Measurements from ENCODE around the gene RPS27. TPM values are rescaled to one million over a fixed set of nuclear protein-coding genes. Genes with fewer than 3 reads are reported as not detected.
"Not testable (repeated sequence)": the region's sequence is repeated elsewhere in the genome, so short reads cannot be mapped to it uniquely, and the experiment has no call there.

The RPS27 gene
- total RNA-seq, 2 donors from 2014 or later: 949 to 1,289 TPM

- intact Hi-C loops (cut with DNase I); DNase-seq; ATAC-seq: not testable (repeated sequence)
Observed at GRCh38 chr1:154012543-154012942, 22.0 kb downstream of the RPS27 start.

- no peak for DNase-seq
- no peak for ATAC-seq
- intact Hi-C loops (cut with DNase I): no loop called here
Observed at GRCh38 chr1:154014154-154014907, 23.8 kb downstream of the RPS27 start.

GRCh38 chr1:154019269-154019668 is 28.7 kb downstream of the RPS27 start:
- no peak for ATAC-seq
- intact Hi-C loops (cut with DNase I): no loop called here

GRCh38 chr1:154019940-154020339 is 29.4 kb downstream of the RPS27 start:
- DNase-seq (no peak), ATAC-seq (no peak)
- intact Hi-C loops (cut with DNase I): no loop called here

More at GRCh38 chr1:154019269-154019668, 28.7 kb downstream of the RPS27 start:
- DNase-seq: no peak

DNA sequence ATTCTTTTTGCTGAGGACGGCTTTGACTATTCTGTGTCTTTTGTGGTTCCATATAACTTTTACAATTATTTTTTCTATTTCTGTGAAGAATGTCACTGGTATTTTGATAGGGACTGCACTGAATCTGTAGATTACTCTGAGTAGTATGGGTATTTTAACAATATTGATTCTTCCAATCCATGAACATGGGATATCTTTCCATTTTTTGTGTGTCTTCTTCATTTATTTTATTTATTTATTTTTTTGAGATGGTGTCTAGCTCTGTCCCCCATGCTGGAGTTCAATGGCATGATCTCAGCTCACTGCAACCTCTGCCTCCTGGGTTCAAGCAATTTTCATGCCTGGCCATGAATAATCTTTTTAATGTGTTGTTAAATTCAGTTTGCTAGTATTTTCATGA is 43.1 kb downstream of the RPS27 start:
- DNase-seq; intact Hi-C loops (cut with DNase I); ATAC-seq: not testable (repeated sequence)

Small RNA genes within 50 kb of the gene (microRNA-seq; reads per million reads assigned to microRNA genes)
- gene MIR6737: 0.40 to 0.54 reads per million in 2 donors

Other genes starting within 250 kb of the RPS27 start
- gene SLC27A3, start 215.4 kb upstream of the RPS27 start, total RNA-seq: 10 to 100 TPM; 22.9 to 26.5 TPM
- 10 to 100 TPM; 29.0 to 39.5 TPM for gene GATAD2B, start 67.8 kb upstream of the RPS27 start, total RNA-seq
- gene DENND4B, start 44.0 kb upstream of the RPS27 start, total RNA-seq: 10 to 100 TPM; 41.5 to 49.5 TPM
- gene CRTC2, start 32.1 kb upstream of the RPS27 start, total RNA-seq: 10 to 100 TPM; 17.3 to 19.6 TPM
- gene SLC39A1, start 27.2 kb upstream of the RPS27 start, total RNA-seq: 10 to 100 TPM; 63.2 to 77.6 TPM
- gene CREB3L4, start 22.9 kb upstream of the RPS27 start, total RNA-seq: 1 to 10 TPM; 3.4 to 5.7 TPM
- 100 to 1,000 TPM in 1 of 2 donors, 10 to 100 TPM in 1; 89.6 to 102 TPM for gene JTB, start 13.1 kb upstream of the RPS27 start, total RNA-seq
- gene RAB13, start 4.4 kb upstream of the RPS27 start, total RNA-seq: 10 to 100 TPM; 72.1 to 77.5 TPM
- under 1 TPM; 0.13 to 0.74 TPM for gene NUP210L, start 164.3 kb downstream of the RPS27 start, total RNA-seq
- 100 to 1,000 TPM; 287 to 561 TPM for gene TPM3, start 201.3 kb downstream of the RPS27 start, total RNA-seq
- gene CFAP141, start 215.6 kb downstream of the RPS27 start, total RNA-seq: not detected
- 100 to 1,000 TPM in 1 of 2 donors, 10 to 100 TPM in 1; 88.5 to 106 TPM for gene UBAP2L, start 230.2 kb downstream of the RPS27 start, total RNA-seq

Data from left cardiac atrium (tissue), 4 donors.